GM18868 (cell line): ENCODE results near the gene ZNF222.

ENCODE experiments used
- ATAC-seq: cut with Tn5 transposase; IDR thresholded peaks from one replicate; pipeline ENCODE4 v1.9.1; 2021; ENCODE audit warnings: mild to moderate bottlenecking, moderate library complexity; ENCODE audit not compliant: unreplicated experiment

The ZNF222 gene

GRCh38 chr19:44051650-44052402, 26.6 kb downstream of the ZNF222 start, which contains the start of gene ZNF223:
TSS of gene ZNF223 (plus strand) at chr19:44052036. CDS start at chr19:44055177, 3,141 bp downstream.
- ATAC-seq: peak; percentile 69

DNA sequence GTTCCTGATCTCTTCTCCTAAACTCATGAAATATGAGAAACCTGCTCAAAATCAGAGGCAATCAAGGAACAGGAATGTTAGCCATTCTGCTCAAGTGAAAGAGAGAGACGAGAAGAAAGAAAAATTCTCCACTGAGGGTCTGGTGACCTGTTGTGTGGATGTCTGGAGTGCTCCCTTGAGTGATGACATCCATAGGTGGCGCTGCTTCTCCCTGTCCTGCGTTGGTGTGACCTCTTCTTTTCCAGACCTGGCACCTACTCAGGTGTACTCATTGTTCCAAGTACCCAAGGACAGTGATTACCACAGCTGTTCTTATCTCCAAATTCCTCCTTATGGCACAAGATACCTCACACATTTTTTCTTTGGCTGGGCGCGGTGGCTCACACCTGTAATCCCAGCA, 30.7 kb downstream of the ZNF222 start:
- no peak for ATAC-seq

- ATAC-seq: no peak
Measured at GRCh38 chr19:44059229-44059628, 34.0 kb downstream of the ZNF222 start.

DNA sequence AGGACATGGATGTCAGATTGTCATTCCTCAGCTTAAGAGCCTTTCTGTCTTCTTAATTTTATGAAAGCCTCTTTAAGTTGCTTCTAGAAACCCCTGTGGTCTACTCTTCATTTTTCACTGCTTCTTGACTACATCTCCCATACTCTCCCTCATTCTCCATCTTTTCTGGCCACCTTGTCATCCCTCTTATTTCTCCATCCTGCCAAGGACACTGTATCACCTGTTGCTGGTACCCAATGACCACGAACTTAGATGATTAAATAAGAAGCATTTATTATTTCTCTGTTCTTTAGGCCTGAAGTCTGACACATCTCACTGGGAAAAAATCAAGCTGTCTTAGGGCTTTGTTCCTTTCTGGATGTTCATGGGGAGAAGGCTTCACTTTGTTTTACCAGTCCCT, 35.9 kb downstream of the ZNF222 start:
- no peak for ATAC-seq

DNA sequence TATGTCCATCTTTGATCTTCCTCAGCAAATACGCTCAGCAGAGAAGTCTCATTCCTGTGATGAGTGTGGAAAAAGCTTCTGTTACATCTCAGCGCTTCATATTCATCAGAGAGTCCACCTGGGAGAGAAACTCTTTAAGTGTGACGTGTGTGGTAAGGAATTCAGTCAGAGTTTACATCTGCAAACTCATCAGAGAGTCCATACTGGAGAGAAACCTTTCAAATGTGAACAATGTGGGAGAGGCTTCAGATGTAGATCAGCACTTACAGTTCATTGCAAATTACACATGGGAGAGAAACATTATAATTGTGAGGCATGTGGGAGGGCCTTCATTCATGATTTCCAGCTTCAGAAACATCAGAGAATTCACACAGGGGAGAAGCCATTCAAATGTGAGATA, 41.1 kb downstream of the ZNF222 start:
- ATAC-seq: no peak

DNA sequence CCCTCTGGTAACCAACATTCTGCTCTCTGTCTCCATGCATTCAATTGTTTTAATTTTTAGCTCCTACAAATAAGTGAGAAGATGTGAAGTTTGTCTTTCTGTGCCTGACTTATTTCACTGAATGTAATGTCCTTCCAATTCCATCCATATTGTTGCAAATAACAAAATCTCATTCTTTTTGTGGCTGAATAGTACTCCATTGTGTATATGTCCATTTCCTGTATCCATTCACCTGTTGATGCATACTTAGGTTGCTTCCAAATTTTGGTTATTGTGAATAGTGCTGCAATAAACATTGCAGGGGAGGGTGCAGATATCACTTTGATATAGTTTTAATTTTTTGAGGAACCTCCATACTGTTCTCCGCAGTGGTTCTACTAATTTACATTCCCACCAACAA, 44.2 kb downstream of the ZNF222 start:
- no peak for ATAC-seq

DNA sequence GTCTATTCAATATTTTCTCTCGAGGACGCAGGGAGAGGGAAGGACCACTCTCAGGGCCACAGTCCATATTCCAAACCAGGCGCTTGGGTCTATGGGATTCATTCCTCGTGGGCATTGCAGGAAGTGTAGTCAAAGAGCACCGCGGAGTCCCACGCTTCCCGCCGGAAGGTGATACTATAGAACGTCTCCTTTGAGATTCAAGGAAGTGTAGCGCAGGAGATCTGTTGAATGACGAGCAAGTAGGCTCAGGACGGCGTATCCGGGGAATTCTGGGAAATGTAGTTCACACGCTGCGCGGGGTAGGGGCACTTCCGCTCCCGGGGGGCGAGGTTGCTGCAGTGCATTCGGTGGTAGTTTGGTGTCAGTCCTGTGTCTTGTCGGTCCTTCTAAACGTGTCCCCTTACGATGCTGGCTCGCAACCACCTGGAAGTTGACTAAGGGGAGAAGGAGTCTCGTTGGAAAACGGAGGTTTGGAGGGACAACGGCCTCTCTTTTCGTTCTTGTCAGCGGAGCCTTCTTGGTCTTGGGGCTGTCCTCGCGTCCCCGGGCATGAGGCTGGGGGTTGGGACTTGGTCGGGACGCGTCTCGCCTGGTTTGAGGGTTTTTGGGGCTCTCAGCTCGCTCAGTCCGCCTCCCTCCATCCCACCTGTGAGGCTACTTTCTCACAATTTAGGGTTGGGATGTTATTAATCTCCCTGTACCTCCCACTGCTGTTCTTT, 46.8 kb downstream of the ZNF222 start, which contains the start of gene ZNF284:
ZNF284 (plus strand) TSS at position 336 of the 719 bp plus-strand sequence. CDS start 4,231 bp downstream, outside the sequence.
- ATAC-seq: peak; percentile 93

DNA sequence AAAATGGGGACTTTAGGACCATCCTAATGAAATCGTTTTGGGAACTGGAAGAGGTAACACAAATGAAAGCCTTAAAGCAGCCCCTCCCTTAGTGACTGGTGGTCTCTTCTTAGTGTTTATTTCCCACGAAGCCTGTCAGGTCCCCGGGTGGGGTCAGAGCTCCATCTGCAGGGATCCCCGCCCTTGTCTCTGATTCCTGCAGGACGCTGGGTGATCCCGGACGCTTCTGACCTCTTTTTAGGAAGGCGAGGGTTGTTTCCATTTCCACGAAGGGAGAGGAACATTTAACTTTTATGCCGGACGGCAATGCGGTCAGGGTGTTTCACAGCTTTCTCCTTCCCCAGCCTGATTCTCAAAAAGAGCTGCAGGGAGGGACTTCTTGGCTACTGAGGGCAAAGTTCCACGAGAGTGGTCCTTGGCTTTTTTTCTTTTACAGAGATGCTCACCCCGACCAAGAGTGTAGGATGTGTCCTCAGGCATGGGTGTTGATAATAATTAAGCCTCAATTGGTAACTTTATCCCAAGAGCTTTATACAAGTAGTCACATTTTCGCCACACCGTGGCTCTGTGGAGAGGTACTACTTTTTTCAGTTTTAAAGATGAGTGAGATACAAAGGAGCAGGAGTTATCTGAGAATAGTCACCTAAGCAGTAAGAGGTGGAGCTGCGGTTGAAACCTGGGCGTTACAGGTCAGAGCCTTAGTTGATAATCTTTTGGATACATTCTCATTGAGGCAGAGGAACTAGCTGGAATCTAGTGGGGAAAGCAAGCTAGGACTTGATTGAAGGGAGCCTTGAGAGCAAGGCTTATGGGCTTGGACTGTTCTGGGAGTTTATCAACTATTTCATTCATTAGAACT, 47.6 kb downstream of the ZNF222 start:
- no peak for ATAC-seq

- ATAC-seq: no peak
Measured at GRCh38 chr19:44076325-44076724, 51.1 kb downstream of the ZNF222 start.
